Panc1 (cell line): ENCODE data around the gene AGPAT4. TPM values are rescaled to one million over a fixed set of nuclear protein-coding genes. Genes with fewer than 3 reads are reported as not detected.

Experiments
- ATAC-seq: fragments of 200-7000 bp; cut with Tn5 transposase; 2 replicates; pipeline ENCODE4 v1.9.1; 2020; ENCODE audit warnings: mild to moderate bottlenecking, moderate library complexity
- BruUV-seq: library from RNA; stranded (reverse); fragments of 400-500 nt; replicated peaks from 2 replicates; lab custom pipeline; 2021; lab: Mats Ljungman, UMichigan
- CTCF ChIA-PET: fragments of 300-600 bp; sonication (Branson Sonifier 250); formaldehyde crosslinking; loops from one replicate; lab custom pipeline; 2022; ENCODE audit warnings: antibody characterized with exemption; lab: Charles Lee
- POLR2A ChIA-PET: fragments of 300-600 bp; sonication (Branson Sonifier 250); formaldehyde crosslinking; loops from one replicate; lab custom pipeline; 2022; ENCODE audit warnings: antibody characterized with exemption; lab: Charles Lee
- DNase-seq: peaks from one replicate; pipeline ENCODE4 v3.0.0-alpha.2; 2010; ENCODE audit warnings: low read depth, low spot score
- H3K27ac ChIP-seq: 2 replicates; pipeline ENCODE4 v1.5.1; 2011; ENCODE audit warnings: mild to moderate bottlenecking, low read length, inconsistent platforms
- H3K27me3 ChIP-seq: fragments of 200-500 bp; sonication (Bioruptor generic); 2 replicates; pipeline ENCODE4 v1.6.0; 2014; ENCODE audit warnings: low read length, inconsistent platforms; ENCODE audit not compliant: control insufficient read depth, insufficient read depth
- H3K36me3 ChIP-seq: fragments of 200-500 bp; sonication (Bioruptor generic); 2 replicates; pipeline ENCODE4 v1.5.1; 2014; ENCODE audit warnings: inconsistent platforms, mild to moderate bottlenecking, low read length, moderate library complexity; ENCODE audit not compliant: control insufficient read depth, insufficient read depth
- H3K4me1 ChIP-seq: 2 replicates; pipeline ENCODE4 v1.5.1; 2011; ENCODE audit warnings: inconsistent platforms, mild to moderate bottlenecking, low read length, moderate library complexity; ENCODE audit not compliant: control insufficient read depth, insufficient read depth
- H3K4me3 ChIP-seq, 2 experiments: 2 replicates each; pipeline ENCODE4 v1.5.1; 2011 to 2012; ENCODE audit warnings: low read depth in 2 of 2, low read length in 2 of 2, mild to moderate bottlenecking in 2 of 2, inconsistent platforms in 1 of 2, moderate library complexity in 1 of 2
- H3K9me3 ChIP-seq: fragments of 200-500 bp; sonication (Bioruptor generic); 2 replicates; pipeline ENCODE4 v1.5.1; 2014; ENCODE audit warnings: low read depth, mild to moderate bottlenecking, inconsistent platforms, low read length, moderate library complexity; ENCODE audit not compliant: control insufficient read depth, insufficient read depth
- POLR2AphosphoS5 ChIP-seq: IDR thresholded peaks from 2 replicates; pipeline ENCODE4 v1.6.1; 2012; ENCODE audit warnings: mild to moderate bottlenecking, low read depth, low read length, moderate library complexity
- REST ChIP-seq, 2 experiments: IDR thresholded peaks; 2 replicates each; pipeline ENCODE4 v1.6.1; 2011 to 2012; ENCODE audit warnings: low read depth in 2 of 2, control low read depth in 1 of 2, low read length in 1 of 2, mild to moderate bottlenecking in 1 of 2, moderate library complexity in 1 of 2; ENCODE audit not compliant: insufficient read depth in 1 of 2
- SIN3A ChIP-seq: IDR thresholded peaks from 2 replicates; pipeline ENCODE4 v1.6.1; 2012; ENCODE audit warnings: low read depth, mild to moderate bottlenecking, low read length, moderate library complexity, borderline replicate concordance; ENCODE audit not compliant: insufficient read depth
- TCF7L2 ChIP-seq: IDR thresholded peaks from 2 replicates; pipeline ENCODE4 v1.6.1; 2011; ENCODE audit warnings: mild to moderate bottlenecking, low read depth, low read length, inconsistent platforms
- in situ Hi-C: cut with HindIII; loops from 2 replicates; pipeline ENCODE4 v1.10.0; 2016; ENCODE audit warnings: low sequenced_read_pairs, low pct_unique_long_range_greater_than_20kb
- intact Hi-C: fragments of 100-400 bp; cut with micrococcal nuclease; formaldehyde crosslinking; loops from one replicate; pipeline ENCODE4 v1.10.0; 2022; ENCODE audit not compliant: unreplicated experiment
- total RNA-seq: library from RNA; stranded (reverse); gene quantifications from one replicate; pipeline ENCODE4 v1.2.1, GENCODE V29; 2021; ENCODE audit not compliant: unreplicated experiment
- TF ChIP-seq, protein P1 (sequence below): fragments of 450-650 bp; IDR thresholded peaks from 2 replicates; pipeline ENCODE4 v1.5.1; 2017; ENCODE audit warnings: mild to moderate bottlenecking

The AGPAT4 gene
- total RNA-seq, 1 experiment from 2014 or later, result 12.9 TPM

DNA sequence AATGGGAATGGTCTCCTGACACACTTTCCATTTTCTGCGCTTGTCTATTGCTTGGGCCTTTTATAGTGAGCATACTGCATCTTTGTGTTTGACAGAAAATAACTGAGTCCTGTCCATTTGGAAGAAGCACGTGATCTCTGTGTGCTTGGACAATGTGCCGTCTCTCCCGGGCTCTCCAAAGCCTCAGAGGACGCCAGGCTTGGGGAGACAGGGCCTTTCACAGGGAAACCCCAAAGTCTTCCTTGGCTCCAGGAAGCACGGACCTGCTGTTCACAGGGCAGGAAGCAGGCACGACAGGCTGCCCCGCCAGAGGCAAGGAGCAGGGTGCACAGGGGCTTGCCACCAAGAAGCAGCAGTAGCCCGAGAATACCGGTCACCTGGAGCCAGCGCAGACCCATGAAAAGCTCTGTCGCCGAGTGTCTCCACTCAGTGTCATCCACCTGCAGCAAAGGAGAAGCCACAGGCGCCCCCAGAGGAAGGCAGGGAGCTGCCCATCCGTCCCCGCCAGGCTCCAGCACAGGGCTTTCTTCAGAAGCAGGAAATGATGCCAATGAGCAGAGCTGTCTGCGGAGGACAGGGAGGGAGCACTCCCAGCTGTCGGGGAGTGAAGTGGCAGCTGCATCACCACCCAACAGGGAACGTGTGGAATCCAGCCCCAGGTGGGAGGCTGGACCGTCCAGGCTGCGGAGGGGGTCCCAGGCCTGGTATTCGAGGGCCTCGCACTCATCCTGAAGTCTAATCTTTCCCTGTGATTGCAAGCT is 135.1 kb downstream of the AGPAT4 start:
- ATAC-seq (peak; percentile 17; the same call in 1 of the 2 replicates), DNase-seq (no peak)
- BruUV-seq, result no TSS peak
- Histone ChIP-seq H3K4me1 (no peaks in the 10 kb centered on the region), H3K27ac (no peak overlapping the region), H3K9me3 (no peaks in the 10 kb centered on the region), H3K27me3 (no peaks in the 10 kb centered on the region), H3K4me3 (no peak overlapping the region), H3K36me3 (no peaks in the 10 kb centered on the region)
- ChIA-PET POLR2A (no interaction called here), CTCF (interaction anchor here (0.6 kb wide), 1 partner anchor 232 kb away, joined by 4 read pairs; no protein-coding TSS in a partner anchor)
- no peak for TF ChIP-seq POLR2AphosphoS5
- no peak for TF ChIP-seq TCF7L2
- TF ChIP-seq, protein P1, sequence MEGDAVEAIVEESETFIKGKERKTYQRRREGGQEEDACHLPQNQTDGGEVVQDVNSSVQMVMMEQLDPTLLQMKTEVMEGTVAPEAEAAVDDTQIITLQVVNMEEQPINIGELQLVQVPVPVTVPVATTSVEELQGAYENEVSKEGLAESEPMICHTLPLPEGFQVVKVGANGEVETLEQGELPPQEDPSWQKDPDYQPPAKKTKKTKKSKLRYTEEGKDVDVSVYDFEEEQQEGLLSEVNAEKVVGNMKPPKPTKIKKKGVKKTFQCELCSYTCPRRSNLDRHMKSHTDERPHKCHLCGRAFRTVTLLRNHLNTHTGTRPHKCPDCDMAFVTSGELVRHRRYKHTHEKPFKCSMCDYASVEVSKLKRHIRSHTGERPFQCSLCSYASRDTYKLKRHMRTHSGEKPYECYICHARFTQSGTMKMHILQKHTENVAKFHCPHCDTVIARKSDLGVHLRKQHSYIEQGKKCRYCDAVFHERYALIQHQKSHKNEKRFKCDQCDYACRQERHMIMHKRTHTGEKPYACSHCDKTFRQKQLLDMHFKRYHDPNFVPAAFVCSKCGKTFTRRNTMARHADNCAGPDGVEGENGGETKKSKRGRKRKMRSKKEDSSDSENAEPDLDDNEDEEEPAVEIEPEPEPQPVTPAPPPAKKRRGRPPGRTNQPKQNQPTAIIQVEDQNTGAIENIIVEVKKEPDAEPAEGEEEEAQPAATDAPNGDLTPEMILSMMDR, result no peak; the same call in 1 of the 2 replicates
- no peak for TF ChIP-seq REST (IDR thresholded peaks at IDR 0.05; ENCODE audit: insufficient read depth in 1 of 2, low read depth in 2 of 2, low read length in 1 of 2)
- no peak for TF ChIP-seq SIN3A
- intact Hi-C loops, result no loop called here
- in situ Hi-C loops, result no loop called here

GRCh38 chr6:161137839-161138542 is 135.9 kb downstream of the AGPAT4 start:
- ATAC-seq (no peak), DNase-seq (no peak)
- no peaks in the 10 kb centered on the region for H3K27me3 ChIP-seq
- POLR2A ChIA-PET, result no interaction called here
- in situ Hi-C loops (no loop called here), intact Hi-C loops (no loop called here)
- H3K27ac ChIP-seq, result no peak overlapping the region
- H3K4me3 ChIP-seq, result no peak overlapping the region
- CTCF ChIA-PET, result no interaction called here
- H3K4me1 ChIP-seq, result no peaks in the 10 kb centered on the region
- no peaks in the 10 kb centered on the region for H3K9me3 ChIP-seq
- no TSS peak for BruUV-seq
- H3K36me3 ChIP-seq, result no peaks in the 10 kb centered on the region
- no peak for TF ChIP-seq TCF7L2
- TF ChIP-seq SIN3A, result no peak
- TF ChIP-seq REST (IDR thresholded peaks at IDR 0.05; ENCODE audit: insufficient read depth in 1 of 2, low read depth in 2 of 2, low read length in 1 of 2), result no peak
- no peak for TF ChIP-seq POLR2AphosphoS5
- TF ChIP-seq, protein P1, result no peak
